ENCODE results near the gene VSX2. TPM values are rescaled to one million over a fixed set of nuclear protein-coding genes. Genes with fewer than 3 reads are reported as not detected.

VSX2 gene
- polyA plus RNA-seq, 1 of the 3 experiments (the other 2 are of a cell fraction) = not detected

- H3K9ac ChIP-seq = no peak overlapping the region
- H3K9me3 ChIP-seq = no peaks in the 10 kb centered on the region
- no peaks in the 10 kb centered on the region; a peak in 1 of 4 replicates for H3K4me1 ChIP-seq (ENCODE audit: control insufficient read depth in 1 of 2, insufficient read depth in 2 of 2, low read depth in 1 of 2, low read length in 1 of 2)
- no peak overlapping the region for H3K4me2 ChIP-seq
- POLR2A ChIA-PET = interaction anchor here (0.7 to 1.1 kb wide), 2 partner anchors 9 to 16 kb away, joined by 3 to 4 read pairs; partner anchors contain the start of gene ABCD4
- DNase-seq = no peak
- 95% methylated on average over 7 of the region's 7 CpGs for WGBS (ENCODE audit: low lambda C conversion rate)
- H3K9me2 ChIP-seq = no peaks in the 10 kb centered on the region
- peaks cover 13 to 61% of the 10 kb centered on the region in 2 experiments for H3K36me3 ChIP-seq (replicated peaks in 1 of 2; ENCODE audit: control insufficient read depth in 1 of 2, insufficient read depth in 2 of 2, low read length in 1 of 2)
- peaks cover 5% of the 10 kb centered on the region; the same call in 1 of the 2 replicates for H4K20me1 ChIP-seq (ENCODE audit: insufficient read depth)
- no peaks in the 10 kb centered on the region for H3K79me2 ChIP-seq (ENCODE audit: insufficient read depth)
- no peaks in the 10 kb centered on the region for H3K27me3 ChIP-seq (ENCODE audit: insufficient read depth)
- H3K27ac ChIP-seq (ENCODE audit: low read depth in 2 of 2, low read length in 1 of 2) = no peak overlapping the region
- no peaks in the 10 kb centered on the region for H3F3A ChIP-seq (replicated peaks; ENCODE audit: insufficient read depth)
- TF ChIP-seq CHD2 (IDR thresholded peaks at IDR 0.05; ENCODE audit: low read length, partially characterized antibody) = no peak
- no peak for TF ChIP-seq TAF1 (IDR thresholded peaks at IDR 0.05; ENCODE audit: borderline replicate concordance, low read depth, low read length)
- no peak for TF ChIP-seq GABPA (IDR thresholded peaks at IDR 0.05; ENCODE audit: low read depth)
- no peak for TF ChIP-seq FOXJ3 (CRISPR knock-in tag; IDR thresholded peaks at IDR 0.05)
- no peak for TF ChIP-seq PBX3 (IDR thresholded peaks at IDR 0.05)
- TF ChIP-seq IRF3 (IDR thresholded peaks at IDR 0.05; ENCODE audit: low read depth, low read length) = no peak
- no peak for TF ChIP-seq RXRA (IDR thresholded peaks at IDR 0.05; ENCODE audit: borderline replicate concordance, low read depth)
- no peak for TF ChIP-seq MXI1 (IDR thresholded peaks at IDR 0.05; ENCODE audit: low read depth, low read length)
- TF ChIP-seq USF2 (IDR thresholded peaks at IDR 0.05; ENCODE audit: borderline replicate concordance, low read depth, low read length) = no peak
- no peak for TF ChIP-seq YY1 (IDR thresholded peaks at IDR 0.05; ENCODE audit: low read depth)
- TF ChIP-seq MAX (IDR thresholded peaks at IDR 0.05; ENCODE audit: low read depth) = no peak
- TF ChIP-seq EP300 (IDR thresholded peaks at IDR 0.05; ENCODE audit: borderline replicate concordance in 1 of 2, low read depth in 1 of 2, low read length in 1 of 2) = no peak
- no peak for TF ChIP-seq REST (IDR thresholded peaks at IDR 0.05; ENCODE audit: low read depth, low read length)
- CTCF ChIA-PET = interaction anchor here (1.1 to 1.6 kb wide), 3 partner anchors 15 to 28 kb away, joined by 3 to 5 read pairs (median 4); partner anchors contain the start of gene ABCD4
- H2AFZ ChIP-seq (ENCODE audit: low read depth) = no peak overlapping the region
- no peak overlapping the region for H3K4me3 ChIP-seq (ENCODE audit: low read depth in 2 of 2, low read length in 1 of 2)
Measured at GRCh38 chr14:74286736-74287135, 47.5 kb downstream of the VSX2 start.

Measured in SK-N-SH (cell line).